Suppressor macrophage (primary cell): Measurements from ENCODE around the gene E2F3.

Source experiments
- DNase-seq, 4 experiments: peaks; one replicate each; pipeline ENCODE4 v3.0.0-alpha.2; 2020 to 2022

E2F3 gene

DNA sequence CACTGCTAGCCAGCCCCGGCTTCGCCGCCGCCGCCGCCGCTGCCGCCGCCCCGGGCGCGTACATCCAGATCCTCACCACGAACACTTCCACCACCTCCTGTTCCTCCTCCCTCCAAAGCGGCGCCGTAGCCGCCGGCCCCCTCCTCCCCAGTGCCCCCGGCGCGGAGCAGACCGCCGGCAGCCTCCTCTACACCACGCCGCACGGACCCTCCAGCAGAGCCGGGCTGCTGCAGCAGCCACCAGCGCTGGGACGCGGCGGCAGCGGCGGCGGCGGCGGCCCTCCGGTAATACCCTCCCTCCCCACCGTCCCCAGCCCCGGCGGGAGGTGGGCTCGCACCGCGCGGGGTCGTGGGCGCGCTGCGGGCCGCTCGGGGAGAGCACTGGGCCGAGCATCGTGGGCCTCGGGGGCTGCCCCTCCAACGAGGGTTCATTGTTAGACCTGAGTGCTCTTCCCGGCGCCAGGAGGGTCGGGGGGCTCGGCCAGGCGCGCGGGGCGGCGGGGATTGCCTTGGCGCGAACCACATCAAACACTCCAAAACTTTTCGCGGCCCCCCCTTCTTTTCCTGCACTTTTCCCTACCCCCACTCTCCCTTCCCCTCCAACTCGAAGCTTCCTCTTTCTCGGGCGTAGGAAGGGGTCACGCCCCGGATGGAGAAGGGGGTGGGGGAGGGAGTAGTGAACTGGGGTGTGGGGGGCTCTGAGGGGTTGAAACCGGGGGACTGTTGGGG, 827 bp downstream of the E2F3 start:
- peak; percentile 72 to 90 (median 84) for DNase-seq

- peak; percentile 97 to 99 (median 98) for DNase-seq
Measured at GRCh38 chr6:20403070-20403765, 1.5 kb downstream of the E2F3 start.

DNA sequence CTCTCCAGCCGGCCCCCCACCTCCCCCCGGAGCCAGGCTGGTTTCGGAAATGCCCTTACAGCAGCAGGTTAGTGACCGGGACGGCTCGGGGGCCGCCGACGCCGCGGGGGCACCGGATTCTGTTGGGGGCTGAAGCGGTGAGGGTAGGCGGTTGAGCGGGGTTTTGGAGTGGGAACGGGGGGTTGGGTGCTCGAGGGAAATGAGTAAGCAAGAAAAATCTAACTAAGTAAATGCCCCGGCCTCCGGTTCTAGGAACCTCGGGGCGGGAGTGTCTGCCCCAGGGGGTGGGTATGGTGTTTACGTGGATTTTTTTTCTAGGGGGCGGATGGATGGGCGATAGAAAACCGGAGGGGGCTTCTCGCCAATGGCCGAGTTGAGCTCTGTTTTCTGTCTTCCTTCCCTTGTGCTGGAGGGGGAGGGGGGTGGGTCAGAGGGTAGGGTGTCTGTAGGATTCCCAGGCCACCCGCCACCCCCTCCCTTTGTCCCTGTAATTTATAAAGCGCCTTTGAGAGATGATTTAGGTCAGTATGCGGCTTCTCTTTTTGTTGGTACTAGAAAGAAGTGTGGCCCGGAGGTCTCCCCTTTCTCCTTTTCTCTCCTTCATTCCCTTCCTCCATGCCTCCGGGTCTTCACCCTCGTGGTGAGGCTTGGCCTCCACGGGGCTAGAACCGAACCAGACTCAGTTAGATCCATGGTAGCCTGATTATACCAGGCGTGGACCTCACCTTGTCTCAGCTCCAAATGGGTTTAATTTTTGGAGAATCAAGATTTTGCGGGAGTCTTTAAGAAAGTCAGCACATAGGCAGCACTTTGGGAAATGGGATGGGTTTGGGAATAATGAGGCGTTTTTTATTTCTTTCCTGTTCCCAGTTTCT, 2.3 kb downstream of the E2F3 start:
- peak in 3 of 4 experiments; percentile 52 to 69 (median 61) for DNase-seq

DNA sequence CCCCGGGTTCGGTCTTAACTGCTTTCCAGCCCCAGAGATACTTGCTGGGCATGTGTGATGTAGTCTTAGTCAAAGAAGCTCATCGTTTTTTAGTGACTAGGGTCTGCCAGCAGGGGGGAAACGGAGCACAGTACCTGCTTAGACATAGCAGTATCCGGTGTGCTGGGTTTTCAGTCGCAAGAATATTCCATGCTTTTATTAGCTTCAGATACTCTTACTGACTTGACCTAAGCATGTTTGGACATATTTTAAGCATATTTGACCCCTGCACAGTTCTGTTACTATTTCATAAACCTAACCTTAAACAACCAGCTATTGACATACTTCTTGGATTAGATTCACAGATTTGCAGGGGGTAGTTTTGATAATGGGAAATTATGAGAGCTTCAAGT, 3.0 kb downstream of the E2F3 start:
- peak; percentile 51 to 64 (median 62) for DNase-seq

- DNase-seq = no peak
Measured at GRCh38 chr6:20408851-20409250, 7.2 kb downstream of the E2F3 start.

DNA sequence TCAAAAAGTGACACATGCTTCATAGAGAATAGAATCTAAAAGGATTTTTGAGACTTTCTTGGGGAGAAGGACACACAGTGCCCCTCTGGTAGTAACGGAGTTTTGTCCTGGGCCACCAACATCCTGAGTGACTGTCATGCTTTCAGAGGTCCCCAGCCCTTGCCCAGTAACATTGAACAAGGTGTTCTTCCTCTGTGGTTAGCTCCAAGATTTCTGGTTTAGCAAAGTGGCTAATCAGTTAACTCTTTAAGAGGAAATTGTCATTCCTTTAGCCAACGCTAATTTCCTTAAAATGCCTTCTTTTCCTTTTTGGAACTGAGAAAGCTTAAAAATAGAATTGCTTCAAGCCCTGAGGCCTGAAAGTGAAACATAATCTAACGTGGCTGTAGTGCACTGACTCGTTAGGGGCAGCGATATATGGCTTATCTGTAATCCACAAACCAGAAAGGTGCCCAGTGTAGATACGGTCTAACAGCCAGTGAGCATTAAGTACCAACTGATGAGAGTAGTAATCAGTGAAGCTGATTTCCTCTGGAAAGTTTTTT, 7.8 kb downstream of the E2F3 start:
- DNase-seq = no peak

DNA sequence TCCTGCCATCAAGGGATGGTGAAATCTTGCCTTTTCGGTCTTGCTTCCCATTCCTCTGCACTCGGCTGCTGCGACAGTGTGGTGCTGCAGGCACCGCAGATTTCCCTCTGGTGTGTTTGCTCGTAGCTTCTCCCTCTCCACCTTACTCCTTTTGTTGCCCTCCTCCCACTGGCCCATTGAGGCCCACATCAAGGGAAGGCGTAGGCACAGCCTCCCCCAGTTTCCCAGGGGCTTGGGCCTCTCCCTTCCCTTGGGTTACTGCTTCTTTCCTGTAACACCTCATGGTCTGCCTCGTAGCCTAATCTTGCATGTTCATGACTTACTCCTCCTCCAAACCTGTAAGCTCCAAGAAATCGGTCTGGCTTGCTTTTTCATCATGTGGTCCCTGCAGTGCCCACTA, 9.9 kb downstream of the E2F3 start:
- peak in 2 of 4 experiments; percentile 24 to 34 for DNase-seq

DNA sequence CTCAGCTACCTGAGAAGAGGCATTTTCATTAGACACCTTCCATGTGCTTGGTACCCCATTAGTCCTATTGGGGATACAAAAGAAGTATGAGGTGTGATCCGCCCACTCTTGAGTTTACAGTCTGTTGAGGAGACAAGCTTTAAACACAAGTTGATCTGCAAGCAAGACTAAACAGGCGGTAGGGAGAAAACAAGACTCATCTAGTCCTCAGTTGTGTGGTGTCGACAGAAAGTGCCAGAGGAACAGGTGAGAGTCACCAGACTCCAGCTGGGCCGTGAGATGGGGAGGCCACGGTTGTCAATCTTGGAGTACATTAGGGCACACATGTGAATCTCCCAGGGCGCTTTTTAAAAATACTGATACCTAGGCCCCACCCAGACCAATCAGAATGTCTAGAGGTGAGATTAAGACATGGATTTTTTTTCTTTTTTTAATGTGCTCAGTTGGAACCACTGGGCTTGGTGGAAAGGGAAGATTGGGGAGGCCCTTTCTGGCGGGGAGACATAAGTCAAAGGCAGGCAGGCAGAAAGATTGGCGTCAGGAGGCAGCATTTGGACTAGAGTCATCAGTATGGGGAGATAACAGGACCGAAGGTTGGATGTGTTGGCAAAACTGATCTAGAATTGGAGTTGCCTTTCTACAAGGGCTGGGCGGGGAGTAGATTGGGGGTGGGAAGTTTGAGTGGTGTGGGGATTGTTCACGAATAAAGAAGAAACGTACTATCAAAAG, 10.4 kb downstream of the E2F3 start:
- no peak for DNase-seq

DNA sequence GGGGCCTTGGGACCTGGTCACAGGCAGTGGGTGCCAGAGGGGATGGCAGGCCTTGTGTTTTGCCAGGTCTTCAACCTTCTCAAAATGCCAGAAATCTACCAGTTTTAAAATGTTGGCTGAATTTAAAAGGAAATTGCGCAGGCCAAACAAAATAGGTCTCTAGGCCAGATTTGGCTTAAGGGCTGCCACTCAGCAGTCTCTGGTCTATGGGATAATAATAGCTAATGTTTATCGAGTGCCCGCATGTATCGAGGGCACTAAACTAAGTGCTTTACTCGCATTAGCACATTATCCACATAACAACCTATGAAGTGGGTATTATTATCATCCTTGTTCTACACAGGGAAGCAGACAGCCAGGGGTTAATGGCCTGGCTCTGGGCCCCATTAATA, 11.0 kb downstream of the E2F3 start:
- no peak for DNase-seq

- no peak for DNase-seq
Measured at GRCh38 chr6:20413826-20414225, 12.1 kb downstream of the E2F3 start.

GRCh38 chr6:20414711-20415110, 13.0 kb downstream of the E2F3 start:
- DNase-seq = no peak

GRCh38 chr6:20415304-20415703, 13.6 kb downstream of the E2F3 start:
- DNase-seq = no peak

DNA sequence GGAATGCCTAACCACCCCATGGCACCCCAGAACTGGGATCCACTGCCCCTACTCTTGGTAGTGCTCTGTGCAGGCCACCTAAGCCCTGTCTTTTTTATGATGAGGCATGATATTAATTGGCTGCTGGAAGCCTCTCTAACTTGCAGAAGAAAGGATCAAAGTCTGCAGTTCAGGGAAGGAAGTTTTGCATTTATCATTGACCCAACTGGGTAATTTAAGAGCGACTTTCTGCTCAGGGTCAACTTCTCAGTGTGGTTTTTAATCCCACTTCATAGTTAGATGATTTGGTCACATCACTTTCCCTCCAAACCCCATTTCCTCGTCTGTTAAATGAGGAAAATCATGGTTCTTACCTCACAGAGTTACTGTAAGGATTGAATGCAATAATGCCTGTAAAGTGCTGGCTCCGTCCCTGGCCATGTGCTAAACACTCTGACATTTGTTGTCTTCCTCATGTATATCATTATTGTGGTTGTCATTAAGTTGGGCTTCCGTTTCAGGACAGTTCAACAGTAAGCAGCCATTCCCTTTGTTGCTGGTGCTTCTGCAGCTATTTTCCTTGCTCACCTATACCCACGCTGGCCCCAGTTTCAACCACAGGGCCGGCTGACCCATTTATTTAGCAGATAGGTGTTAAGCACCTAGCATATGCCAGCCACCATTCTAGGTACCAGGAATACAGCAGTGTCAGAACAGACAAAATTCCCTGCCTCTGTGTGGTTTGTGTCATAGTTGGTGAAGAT, 14.2 kb downstream of the E2F3 start:
- DNase-seq = peak in 1 of 4 experiments; percentile 12

- DNase-seq = peak; percentile 31 to 49 (median 35)
Measured at GRCh38 chr6:20416567-20417345, 15.1 kb downstream of the E2F3 start.

GRCh38 chr6:20417819-20418218, 16.1 kb downstream of the E2F3 start:
- DNase-seq = peak in 3 of 4 experiments; percentile 20 to 41 (median 32)

DNA sequence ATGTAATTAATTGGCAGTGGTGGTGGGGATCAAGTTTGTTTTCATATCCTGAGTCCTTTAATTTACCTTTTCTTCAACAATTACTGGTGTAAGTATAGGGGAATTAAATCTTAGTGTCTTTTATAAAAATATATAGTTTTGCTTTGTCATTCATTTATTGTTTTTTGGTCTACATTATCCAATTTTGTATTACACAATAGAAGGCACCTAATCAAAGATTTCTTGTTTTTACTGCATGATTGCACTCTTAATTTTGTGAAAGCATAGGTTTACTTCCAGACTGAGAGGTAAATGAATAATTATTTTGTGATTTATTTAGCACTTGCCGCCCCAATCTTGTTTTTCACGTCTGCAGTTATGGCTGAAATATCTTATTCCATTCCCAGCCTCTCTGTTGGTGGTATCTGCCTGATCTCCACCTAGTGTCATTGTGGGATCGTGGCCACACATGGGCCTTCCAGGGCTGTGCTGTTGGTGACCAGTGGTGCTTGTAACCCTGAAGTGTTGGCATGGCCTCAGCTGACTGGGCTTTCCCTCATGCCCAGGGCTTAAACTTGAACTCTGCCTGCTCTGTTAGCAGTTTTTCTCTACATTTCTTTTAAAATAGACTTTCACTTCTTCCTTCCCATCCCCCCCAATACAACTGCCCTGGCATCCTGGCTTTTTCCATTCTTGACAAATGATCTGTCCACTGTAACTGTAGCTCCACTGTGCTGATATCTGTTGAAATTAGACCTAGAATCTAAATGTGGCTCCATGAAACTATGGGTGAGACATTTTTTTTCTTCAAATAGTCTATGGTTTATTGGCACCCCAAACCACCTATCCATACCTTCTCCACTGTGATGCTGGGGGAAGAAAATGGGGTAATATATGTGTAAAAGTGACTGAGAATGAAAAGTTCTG, 24.8 kb downstream of the E2F3 start:
- DNase-seq = peak in 3 of 4 experiments; percentile 15 to 36 (median 16)

GRCh38 chr6:20427856-20428255, 26.2 kb downstream of the E2F3 start:
- peak in 1 of 4 experiments; percentile 18 for DNase-seq

DNA sequence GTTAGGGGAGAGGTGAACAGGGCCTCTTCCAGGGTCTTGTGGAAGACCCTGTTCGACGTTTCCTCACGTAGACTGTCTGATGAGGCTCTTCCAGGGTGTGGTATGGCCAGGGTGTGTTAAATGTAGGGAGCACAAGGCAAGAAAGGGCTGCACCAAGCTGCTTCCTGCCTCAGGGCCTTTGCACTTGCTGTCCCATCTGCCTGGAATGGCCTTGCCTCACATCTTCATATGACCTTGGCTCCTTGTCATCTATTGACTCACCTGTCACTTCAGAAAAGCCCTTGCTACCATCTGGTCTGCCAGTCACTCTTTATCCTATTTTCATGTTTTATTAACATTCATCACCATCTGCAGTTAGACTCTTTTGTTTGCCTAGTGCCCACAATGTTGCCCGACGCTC, 31.0 kb downstream of the E2F3 start:
- DNase-seq = no peak

GRCh38 chr6:20433321-20433720, 31.6 kb downstream of the E2F3 start:
- no peak for DNase-seq
